Ovary (tissue), 3 donors: ENCODE results near the gene SAMD4A.

Experiments
- POLR2A ChIP-seq: fragments of 450-650 bp; IDR thresholded peaks from one replicate; pipeline ENCODE4 v1.6.1; 2017; ENCODE audit warnings: antibody characterized with exemption, mild to moderate bottlenecking, moderate library complexity
- TF ChIP-seq, protein P1 (sequence below), 3 donors: fragments of 450-650 bp in 2 of 3; fragments of 200-600 bp in 1 of 3; IDR thresholded peaks; one replicate each; pipeline versions ENCODE4 v1.5.1 to v1.8.0; 2016 to 2022; ENCODE audit warnings: antibody characterized with exemption in 3 of 3, mild to moderate bottlenecking in 1 of 3
- donor health status: DM: no; HTN: no; CAD: no.

GRCh38 chr14:54712465-54713200 is 145.7 kb downstream of the SAMD4A start:
- TF ChIP-seq POLR2A = no peak
- TF ChIP-seq, protein P1, sequence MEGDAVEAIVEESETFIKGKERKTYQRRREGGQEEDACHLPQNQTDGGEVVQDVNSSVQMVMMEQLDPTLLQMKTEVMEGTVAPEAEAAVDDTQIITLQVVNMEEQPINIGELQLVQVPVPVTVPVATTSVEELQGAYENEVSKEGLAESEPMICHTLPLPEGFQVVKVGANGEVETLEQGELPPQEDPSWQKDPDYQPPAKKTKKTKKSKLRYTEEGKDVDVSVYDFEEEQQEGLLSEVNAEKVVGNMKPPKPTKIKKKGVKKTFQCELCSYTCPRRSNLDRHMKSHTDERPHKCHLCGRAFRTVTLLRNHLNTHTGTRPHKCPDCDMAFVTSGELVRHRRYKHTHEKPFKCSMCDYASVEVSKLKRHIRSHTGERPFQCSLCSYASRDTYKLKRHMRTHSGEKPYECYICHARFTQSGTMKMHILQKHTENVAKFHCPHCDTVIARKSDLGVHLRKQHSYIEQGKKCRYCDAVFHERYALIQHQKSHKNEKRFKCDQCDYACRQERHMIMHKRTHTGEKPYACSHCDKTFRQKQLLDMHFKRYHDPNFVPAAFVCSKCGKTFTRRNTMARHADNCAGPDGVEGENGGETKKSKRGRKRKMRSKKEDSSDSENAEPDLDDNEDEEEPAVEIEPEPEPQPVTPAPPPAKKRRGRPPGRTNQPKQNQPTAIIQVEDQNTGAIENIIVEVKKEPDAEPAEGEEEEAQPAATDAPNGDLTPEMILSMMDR (IDR thresholded peaks at IDR 0.05) = no peak
